H1 (cell line): Measurements from ENCODE around the gene TMEM134. TPM values are rescaled to one million over a fixed set of nuclear protein-coding genes. Genes with fewer than 3 reads are reported as not detected.

ENCODE experiments used
- EGR1 ChIP-seq: IDR thresholded peaks from 2 replicates; pipeline ENCODE4 v1.6.1; 2011; ENCODE audit warnings: low read depth, low read length, borderline replicate concordance
- POU5F1 ChIP-seq: IDR thresholded peaks from 2 replicates; pipeline ENCODE4 v1.6.1; 2011; ENCODE audit warnings: low read depth, mild to moderate bottlenecking, low read length, moderate library complexity
- polyA plus RNA-seq, 7 experiments: library from polyadenylated mRNA; depleted of rRNA in 3 of 7; stranded (reverse) in 5 of 7; unstranded in 2 of 7; fragments of >200 nt in 5 of 7; fragments of 200-250 nt in 2 of 7; gene quantifications; 1 replicate in 5 of 7; 2 replicates in 1 of 7; 4 replicates in 1 of 7; pipeline versions ENCODE4 v1.2.1 to v1.2.3, GENCODE V29; 2011 to 2013; ENCODE audit warnings: missing spikeins in 2 of 7, mixed read lengths in 2 of 7
- total RNA-seq: library from RNA; stranded (reverse); fragmentation: NEBNext Ultra II Directional; extraction: Animal tissue kit (Norgen Biotek cat#: 25700); gene quantifications from 2 replicates; pipeline ENCODE4 v1.2.1, GENCODE V29; 2021

The TMEM134 gene
- total and polyA plus RNA-seq, 2 of the 8 experiments (the other 6 are each of a cell fraction or from before 2014, with no cell fraction given), result 32.4 to 229 TPM

DNA sequence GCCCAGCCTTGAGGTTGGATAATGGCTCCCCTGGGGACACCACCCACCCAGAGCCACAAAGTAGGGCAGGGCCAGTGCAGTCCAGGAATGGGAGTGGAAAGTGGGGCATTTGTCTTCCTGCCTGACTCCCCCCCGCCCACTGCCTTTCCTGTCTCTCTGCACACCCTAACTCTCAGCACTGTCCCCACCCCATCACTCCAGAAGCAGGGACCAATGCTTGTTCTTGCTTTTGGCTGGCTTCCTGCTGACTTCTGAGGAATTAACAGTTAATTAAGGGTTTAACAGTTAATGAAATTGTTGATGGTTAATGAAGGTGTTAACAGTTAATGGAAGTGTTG is 31.4 kb upstream of the TMEM134 start (continued):
- TF ChIP-seq EGR1, result no peak
- TF ChIP-seq POU5F1, result no peak
- TF ChIP-seq, all 59 proteins: peak for 0
